Activated CD4-positive, alpha-beta memory T cell treated with anti-CD3 and anti-CD28 coated beads, Interleukin-2, amount 10 ng/mL, durations not matched to agents 7 days and 5 days (primary cell): ENCODE measurements around the gene KPNA6. TPM values are rescaled to one million over a fixed set of nuclear protein-coding genes. Genes with fewer than 3 reads are reported as not detected.

ENCODE experiments used
- CTCF ChIA-PET: fragments of 350-600 bp; sonication (Branson Sonifier 250); formaldehyde crosslinking; loops from one replicate; lab custom pipeline; 2021; ENCODE audit warnings: antibody characterized with exemption, inconsistent platforms; lab: Charles Lee
- POLR2A ChIA-PET: fragments of 350-600 bp; sonication (Branson Sonifier 250); formaldehyde crosslinking; loops from one replicate; lab custom pipeline; 2021; ENCODE audit warnings: antibody characterized with exemption; lab: Charles Lee
- DNase-seq: peaks from one replicate; pipeline ENCODE4 v3.0.0-alpha.2; 2020
- H3K27ac Mint-ChIP-seq: one replicate; pipeline ENCODE4 v1.8.0; 2021; ENCODE audit warnings: mild to moderate bottlenecking, mixed read lengths
- H3K27me3 Mint-ChIP-seq: one replicate; pipeline ENCODE4 v1.8.0; 2021; ENCODE audit warnings: mixed read lengths
- H3K36me3 Mint-ChIP-seq: one replicate; pipeline ENCODE4 v1.8.0; 2021; ENCODE audit warnings: low read depth, mixed read lengths
- H3K4me1 Mint-ChIP-seq: one replicate; pipeline ENCODE4 v1.8.0; 2021; ENCODE audit warnings: mixed read lengths
- H3K4me3 Mint-ChIP-seq: one replicate; pipeline ENCODE4 v1.8.0; 2021; ENCODE audit warnings: mild to moderate bottlenecking, mixed read lengths
- H3K9me3 Mint-ChIP-seq: one replicate; pipeline ENCODE4 v1.8.0; 2021; ENCODE audit warnings: mixed read lengths
- total RNA-seq, 2 experiments: library from RNA; stranded (reverse); gene quantifications; one replicate each; pipeline ENCODE4 v1.2.3, GENCODE V29; 2021

Gene KPNA6
- total RNA-seq, 2 experiments from 2014 or later: 64.3 to 65.1 TPM

DNA sequence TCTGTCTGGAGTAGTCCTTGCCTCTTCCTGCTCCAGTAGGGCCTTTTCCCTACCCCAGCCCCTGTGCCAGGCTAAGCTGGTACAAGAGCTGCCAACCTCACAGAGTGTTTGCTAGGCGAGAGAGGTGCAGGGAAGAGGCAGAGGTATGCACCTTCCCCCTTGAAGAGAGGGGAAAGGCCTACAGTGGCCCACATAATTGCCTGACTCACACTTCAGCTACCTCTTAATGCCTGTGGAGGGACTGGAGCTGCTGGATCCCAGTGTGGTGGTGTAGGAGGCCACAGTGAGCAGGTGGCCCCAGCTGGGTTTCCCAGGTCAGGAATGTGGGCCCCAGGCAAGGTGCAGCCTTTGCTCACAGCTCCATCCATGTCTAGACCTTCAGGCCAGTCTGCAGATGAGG, 89.2 kb downstream of the KPNA6 start:
- ChIA-PET CTCF (interaction anchor here (1.4 to 1.6 kb wide), 2 partner anchors 18 to 52 kb away, joined by 4 to 5 read pairs; no protein-coding TSS in a partner anchor), POLR2A (interaction anchor here (0.6 to 12.3 kb wide), 9 partner anchors 10 to 263 kb away, joined by 3 to 109 read pairs (median 4); partner anchors contain the start of genes DCDC2B, IQCC, KPNA6 and MARCKSL1)
- H3K36me3 Mint-ChIP-seq: peaks cover 69% of the 10 kb centered on the region
- H3K27me3 Mint-ChIP-seq: no peaks in the 10 kb centered on the region
- H3K27ac Mint-ChIP-seq: no peak overlapping the region
- no peak for DNase-seq
- H3K4me1 Mint-ChIP-seq: peaks cover 78% of the 10 kb centered on the region
- no peaks in the 10 kb centered on the region for H3K9me3 Mint-ChIP-seq
- H3K4me3 Mint-ChIP-seq: no peak overlapping the region

- DNase-seq: no peak
- POLR2A ChIA-PET: interaction anchor here (0.6 to 12.3 kb wide), 9 partner anchors 9 to 267 kb away, joined by 3 to 109 read pairs (median 4); partner anchors contain the start of genes DCDC2B, IQCC, KPNA6 and TXLNA
- H3K27ac Mint-ChIP-seq: no peak overlapping the region
- no peaks in the 10 kb centered on the region for H3K27me3 Mint-ChIP-seq
- H3K4me3 Mint-ChIP-seq: no peak overlapping the region
- H3K4me1 Mint-ChIP-seq: peaks cover 82% of the 10 kb centered on the region
- CTCF ChIA-PET: interaction anchor here (1.4 to 1.6 kb wide), 2 partner anchors 17 to 51 kb away, joined by 4 to 5 read pairs; no protein-coding TSS in a partner anchor
- no peaks in the 10 kb centered on the region for H3K9me3 Mint-ChIP-seq
- H3K36me3 Mint-ChIP-seq: peaks cover 61% of the 10 kb centered on the region
Observed at GRCh38 chr1:32197837-32198236, 90.0 kb downstream of the KPNA6 start.

DNA sequence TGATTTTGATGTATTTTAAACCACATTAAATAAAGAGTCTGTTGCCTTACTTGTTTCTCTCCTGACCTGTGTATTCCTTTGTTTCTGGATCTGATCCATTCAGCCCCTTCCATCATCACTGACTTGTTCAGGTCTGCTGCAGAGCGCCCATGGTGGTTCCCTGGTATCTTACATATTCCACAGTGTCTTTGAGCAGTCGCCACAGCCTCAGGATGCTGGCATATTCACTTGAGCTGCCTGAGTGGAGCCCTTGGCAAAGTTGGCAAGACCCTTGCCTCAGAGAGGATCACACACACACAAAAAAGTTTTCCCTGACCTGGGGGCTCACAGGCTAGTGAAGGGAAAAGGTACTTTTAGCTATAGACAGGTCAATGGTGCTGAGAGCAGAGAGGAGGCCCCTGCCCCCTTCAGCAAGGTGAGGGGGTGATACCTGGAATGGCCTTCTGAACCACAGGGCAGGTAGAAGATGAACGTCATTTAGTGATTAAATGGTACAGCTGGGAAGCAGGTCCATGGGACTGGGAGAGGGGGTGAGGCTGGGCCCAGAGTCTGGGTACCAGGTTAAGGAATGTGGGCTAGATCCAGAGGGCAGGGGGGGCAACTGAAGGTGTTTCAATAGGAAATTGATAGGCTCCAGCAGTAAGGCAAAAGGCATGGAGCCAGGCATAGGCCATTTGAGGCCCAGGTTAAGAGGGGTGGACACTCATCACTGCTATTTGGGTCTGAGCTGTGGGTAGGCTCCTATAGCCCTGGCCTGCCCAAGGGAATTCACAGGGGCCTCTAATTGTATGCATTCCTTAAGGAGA, 90.6 kb downstream of the KPNA6 start:
- Mint-ChIP-seq H3K27ac (peak overlapping the region; percentile 41), H3K9me3 (no peaks in the 10 kb centered on the region), H3K36me3 (peaks cover 58% of the 10 kb centered on the region), H3K4me3 (no peak overlapping the region), H3K4me1 (peaks cover 81% of the 10 kb centered on the region), H3K27me3 (no peaks in the 10 kb centered on the region)
- ChIA-PET POLR2A (interaction anchor here (0.5 to 12.3 kb wide), 10 partner anchors 9 to 174 kb away, joined by 3 to 109 read pairs (median 4); partner anchors contain the start of genes DCDC2B, IQCC, KPNA6 and TXLNA), CTCF (interaction anchor here (1.4 to 2.1 kb wide), 4 partner anchors 17 to 50 kb away, joined by 4 to 8 read pairs (median 5); partner anchors contain the start of gene FAM167B)
- DNase-seq: no peak

DNA sequence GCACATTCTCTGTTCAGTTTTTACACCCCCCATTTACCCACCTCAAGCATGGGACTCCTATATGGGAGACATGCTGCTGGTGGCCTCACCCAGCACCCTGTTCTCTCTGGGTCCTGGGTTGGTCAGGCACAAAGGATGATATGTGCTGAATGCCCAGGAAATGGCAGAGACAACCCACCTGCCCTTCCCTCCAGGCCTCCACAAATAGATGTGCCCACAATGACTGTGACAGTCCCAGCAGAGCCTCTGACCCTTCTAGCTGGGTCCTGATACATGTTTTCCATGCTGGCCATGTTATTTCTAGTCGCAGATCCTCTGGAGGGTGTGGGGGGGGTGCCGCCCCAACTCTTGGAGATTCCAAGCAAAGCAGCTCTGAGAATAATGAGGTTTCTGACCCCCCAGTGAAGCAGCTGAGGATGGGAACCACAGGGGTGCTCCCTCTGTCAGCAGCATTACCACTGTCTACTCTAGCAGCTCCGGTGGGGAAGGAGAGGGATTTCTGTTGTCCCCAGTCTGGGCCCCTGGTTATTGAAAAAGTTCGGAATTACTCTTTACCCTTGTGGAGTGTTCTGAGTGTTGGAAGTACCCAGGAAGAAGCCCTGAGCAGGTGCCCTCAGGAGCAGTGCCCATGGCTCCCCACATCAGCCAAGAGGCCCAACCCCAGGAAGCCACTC, 91.3 kb downstream of the KPNA6 start:
- H3K36me3 Mint-ChIP-seq: peaks cover 53% of the 10 kb centered on the region
- POLR2A ChIA-PET: interaction anchor here (0.5 to 12.3 kb wide), 8 partner anchors 9 to 173 kb away, joined by 3 to 109 read pairs (median 3); partner anchors contain the start of genes EIF3I, TMEM234 and TXLNA
- no peaks in the 10 kb centered on the region for H3K9me3 Mint-ChIP-seq
- CTCF ChIA-PET: interaction anchor here (1.4 to 3.0 kb wide), 3 partner anchors 17 to 49 kb away, joined by 5 to 30 read pairs (median 8); partner anchors contain the start of gene FAM167B
- no peak overlapping the region for H3K4me3 Mint-ChIP-seq
- no peaks in the 10 kb centered on the region for H3K27me3 Mint-ChIP-seq
- H3K27ac Mint-ChIP-seq: no peak overlapping the region
- peaks cover 81% of the 10 kb centered on the region for H3K4me1 Mint-ChIP-seq
- no peak for DNase-seq

DNA sequence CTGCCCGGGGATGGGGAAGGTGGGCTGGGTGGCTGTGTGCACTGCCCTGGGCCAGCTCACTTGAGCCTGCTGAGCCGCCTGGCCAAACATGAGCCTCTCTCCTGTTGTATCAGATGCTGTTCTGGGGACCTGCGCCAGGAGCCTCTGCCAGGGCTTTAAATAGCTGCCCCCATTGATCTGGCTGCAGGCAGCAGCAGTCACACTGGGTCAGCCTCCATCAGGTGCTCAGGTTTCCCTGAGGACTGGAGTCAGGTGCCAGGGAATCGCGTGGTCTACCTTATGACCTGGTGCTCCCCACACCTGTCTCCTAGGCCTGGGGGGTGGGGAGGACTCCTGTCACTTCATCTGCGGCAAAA, 91.8 kb downstream of the KPNA6 start:
- peaks cover 78% of the 10 kb centered on the region for H3K4me1 Mint-ChIP-seq
- H3K9me3 Mint-ChIP-seq: no peaks in the 10 kb centered on the region
- peak overlapping the region; percentile 75 for H3K27ac Mint-ChIP-seq
- no peak overlapping the region for H3K4me3 Mint-ChIP-seq
- H3K36me3 Mint-ChIP-seq: peaks cover 48% of the 10 kb centered on the region
- no peak for DNase-seq
- ChIA-PET POLR2A (interaction anchor here (1.0 to 12.3 kb wide), 9 partner anchors 10 to 172 kb away, joined by 3 to 109 read pairs (median 3); partner anchors contain the start of genes EIF3I, TMEM234 and TXLNA), CTCF (interaction anchor here (1.1 to 3.0 kb wide), 4 partner anchors 16 to 61 kb away, joined by 3 to 30 read pairs (median 6); partner anchors contain the start of gene FAM167B)
- H3K27me3 Mint-ChIP-seq: no peaks in the 10 kb centered on the region

- H3K27ac Mint-ChIP-seq: peak within 1 kb of the TSS; percentile 79
- peak within 1 kb of the TSS; percentile 72 for H3K4me3 Mint-ChIP-seq
- H3K36me3 Mint-ChIP-seq: peaks cover 41% of the 10 kb centered on the region
- peaks cover 72% of the 10 kb centered on the region for H3K4me1 Mint-ChIP-seq
- no peaks in the 10 kb centered on the region for H3K9me3 Mint-ChIP-seq
- POLR2A ChIA-PET: interaction anchor here (0.6 to 12.3 kb wide), 13 partner anchors 9 to 194 kb away, joined by 3 to 109 read pairs (median 4); partner anchors contain the start of genes BSDC1, EIF3I, HDAC1 and TMEM234
- peak; percentile 54 for DNase-seq
- CTCF ChIA-PET: interaction anchor here (1.1 to 3.0 kb wide), 6 partner anchors 15 to 200 kb away, joined by 3 to 30 read pairs (median 6); partner anchors contain the start of gene FAM167B
- H3K27me3 Mint-ChIP-seq: no peaks in the 10 kb centered on the region
Observed at GRCh38 chr1:32200226-32201010, 92.6 kb downstream of the KPNA6 start, which contains the start of gene CCDC28B. Gene CCDC28B (plus strand): TSS chr1:32200595. CDS start chr1:32201936, 1,341 bp downstream.

DNA sequence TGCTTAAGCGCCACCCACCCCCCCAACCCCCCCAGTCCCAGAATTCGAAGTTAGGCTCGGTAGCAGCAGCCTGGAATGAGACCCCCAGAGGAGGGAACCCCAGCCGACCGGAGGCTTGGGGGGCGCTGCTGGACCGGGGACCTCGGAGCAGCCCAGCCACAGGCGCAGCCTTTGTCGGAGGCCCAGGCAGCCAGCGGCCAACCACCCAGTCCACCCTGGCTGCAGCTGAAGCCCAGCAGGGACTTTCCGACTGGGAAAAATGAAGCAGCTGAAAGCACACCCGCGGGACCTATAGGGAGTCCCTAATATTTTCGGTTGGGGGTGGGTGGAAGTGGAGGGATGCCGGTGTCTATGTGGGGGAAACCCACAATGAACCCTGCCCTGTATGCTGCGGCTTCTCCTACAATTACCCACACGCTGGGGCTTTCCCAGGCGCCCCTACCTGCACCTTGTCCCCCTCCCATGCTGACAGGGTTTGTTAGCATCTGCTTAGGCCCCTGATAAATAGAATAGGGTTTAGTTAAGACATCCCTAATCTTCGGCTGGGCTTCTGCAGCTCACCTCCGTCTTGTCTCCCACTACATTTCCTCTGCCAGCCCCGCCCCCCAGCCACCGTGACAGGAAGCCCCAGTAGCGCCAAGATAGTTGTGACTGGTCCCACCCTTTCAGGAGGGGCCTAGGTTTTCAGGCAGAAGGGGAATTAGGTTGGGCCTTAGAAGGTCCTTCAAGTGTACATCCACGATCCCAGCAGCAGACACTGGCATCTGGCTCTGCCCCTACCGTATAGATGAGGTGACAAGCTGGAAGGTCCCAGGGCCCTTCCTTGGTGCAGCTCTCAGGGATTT, 93.4 kb downstream of the KPNA6 start:
- ChIA-PET CTCF (interaction anchor here (0.5 to 3.0 kb wide), 6 partner anchors 9 to 200 kb away, joined by 3 to 30 read pairs (median 6); no protein-coding TSS in a partner anchor), POLR2A (interaction anchor here (0.6 to 12.3 kb wide), 12 partner anchors 13 to 193 kb away, joined by 3 to 109 read pairs (median 5); partner anchors contain the start of genes BSDC1, HDAC1, LCK and TXLNA)
- H3K36me3 Mint-ChIP-seq: peaks cover 34% of the 10 kb centered on the region
- H3K4me3 Mint-ChIP-seq: peak overlapping the region; percentile 72
- DNase-seq: peak; percentile 86
- no peaks in the 10 kb centered on the region for H3K27me3 Mint-ChIP-seq
- H3K9me3 Mint-ChIP-seq: no peaks in the 10 kb centered on the region
- H3K27ac Mint-ChIP-seq: peak overlapping the region; percentile 79
- H3K4me1 Mint-ChIP-seq: peaks cover 72% of the 10 kb centered on the region

- Mint-ChIP-seq H3K4me1 (peaks cover 52% of the 10 kb centered on the region), H3K27ac (no peak overlapping the region), H3K4me3 (peak overlapping the region; percentile 81), H3K36me3 (peaks cover 21% of the 10 kb centered on the region), H3K27me3 (no peaks in the 10 kb centered on the region), H3K9me3 (no peaks in the 10 kb centered on the region)
- DNase-seq: no peak
- CTCF ChIA-PET: interaction anchor here (0.9 to 3.8 kb wide), 3 partner anchors 11 to 167 kb away, joined by 3 to 39 read pairs (median 5); no protein-coding TSS in a partner anchor
- POLR2A ChIA-PET: interaction anchor here (0.8 to 4.6 kb wide), 14 partner anchors 10 to 189 kb away, joined by 3 to 46 read pairs (median 6); partner anchors contain the start of genes BSDC1, LCK, TMEM39B and TXLNA
Observed at GRCh38 chr1:32204943-32205361, 97.1 kb downstream of the KPNA6 start.

GRCh38 chr1:32205401-32206370, 97.8 kb downstream of the KPNA6 start, which contains the start of gene IQCC:
Gene IQCC (plus strand): TSS chr1:32205671. CDS start chr1:32205682, 11 bp downstream.
- no peaks in the 10 kb centered on the region for H3K9me3 Mint-ChIP-seq
- ChIA-PET POLR2A (interaction anchor here (0.7 to 4.6 kb wide), 18 partner anchors 10 to 189 kb away, joined by 3 to 46 read pairs (median 6); partner anchors contain the start of genes BSDC1, LCK, MARCKSL1 and TMEM39B), CTCF (interaction anchor here (0.5 to 3.8 kb wide), 6 partner anchors 10 to 166 kb away, joined by 3 to 39 read pairs (median 4); no protein-coding TSS in a partner anchor)
- peaks cover 45% of the 10 kb centered on the region for H3K4me1 Mint-ChIP-seq
- peak within 1 kb of the TSS; percentile 60 for H3K27ac Mint-ChIP-seq
- H3K4me3 Mint-ChIP-seq: peak within 1 kb of the TSS; percentile 81
- no peaks in the 10 kb centered on the region for H3K27me3 Mint-ChIP-seq
- H3K36me3 Mint-ChIP-seq: peaks cover 21% of the 10 kb centered on the region
- peak; percentile 87 for DNase-seq
